Endodermal cell (in vitro differentiated cells): Measurements from ENCODE around the gene PSMB4. TPM values are rescaled to one million over a fixed set of nuclear protein-coding genes. Genes with fewer than 3 reads are reported as not detected.

Source experiments
- DNase-seq: peaks from one replicate; pipeline ENCODE4 v3.0.0-alpha.2; 2017
- H3K27ac ChIP-seq: 2 replicates; pipeline ENCODE4 v1.5.1; 2013; ENCODE audit warnings: mild to moderate bottlenecking, low read depth, low read length, moderate library complexity
- H3K27me3 ChIP-seq: 2 replicates; pipeline ENCODE4 v1.6.1; 2013; ENCODE audit warnings: mild to moderate bottlenecking, low read length, moderate library complexity; ENCODE audit not compliant: insufficient read depth, control insufficient read depth, poor library complexity, severe bottlenecking
- H3K36me3 ChIP-seq: 2 replicates; pipeline ENCODE4 v1.7.0; 2013; ENCODE audit warnings: mild to moderate bottlenecking, low read length, moderate library complexity; ENCODE audit not compliant: control insufficient read depth, insufficient read depth
- H3K4me1 ChIP-seq: one replicate; pipeline ENCODE4 v1.7.0; 2013; ENCODE audit warnings: low read length; ENCODE audit not compliant: control insufficient read depth, insufficient read depth
- H3K4me3 ChIP-seq: 2 replicates; pipeline ENCODE4 v1.5.1; 2013; ENCODE audit warnings: mild to moderate bottlenecking, low read length, moderate library complexity
- H3K9ac ChIP-seq: 2 replicates; pipeline ENCODE4 v1.6.1; 2013; ENCODE audit warnings: mild to moderate bottlenecking, low read length, moderate library complexity; ENCODE audit not compliant: poor library complexity, severe bottlenecking; ENCODE audit errors: extremely low read depth
- H3K9me3 ChIP-seq: 2 replicates; pipeline ENCODE4 v1.6.1; 2013; ENCODE audit warnings: mild to moderate bottlenecking, low read length, moderate library complexity; ENCODE audit not compliant: control insufficient read depth
- H3K27ac Mint-ChIP-seq: 2 replicates; pipeline ENCODE4 v1.8.0; 2020; ENCODE audit warnings: mixed read lengths
- H3K27me3 Mint-ChIP-seq: 2 replicates; pipeline ENCODE4 v1.8.0; 2021; ENCODE audit warnings: mild to moderate bottlenecking, mixed read lengths; ENCODE audit not compliant: insufficient read depth
- H3K36me3 Mint-ChIP-seq: 2 replicates; pipeline ENCODE4 v1.8.0; 2020; ENCODE audit warnings: low read depth, mixed read lengths
- H3K4me1 Mint-ChIP-seq: 2 replicates; pipeline ENCODE4 v1.8.0; 2020; ENCODE audit warnings: mixed read lengths
- H3K4me3 Mint-ChIP-seq: 2 replicates; pipeline ENCODE4 v1.8.0; 2020; ENCODE audit warnings: mild to moderate bottlenecking, moderate library complexity, mixed read lengths
- H3K9me3 Mint-ChIP-seq: 2 replicates; pipeline ENCODE4 v1.8.0; 2020; ENCODE audit warnings: mild to moderate bottlenecking, mixed read lengths
- WGBS, 2 experiments: methylation state at CpG; one replicate each; pipeline versions ENCODE4 v1.1.5 to v1.1.7; 2013; ENCODE audit warnings: missing lambda C conversion rate in 2 of 2, mixed read lengths in 1 of 2; ENCODE audit not compliant: insufficient coverage in 1 of 2, insufficient read length in 1 of 2; 5-methylcytosine and 5-hydroxymethylcytosine counted together
- total RNA-seq, 2 donors: library from RNA; stranded (reverse); fragmentation: NEBNext Ultra II Directional in 1 of 2; extraction: Animal tissue kit (Norgen Biotek cat#: 25700) in 1 of 2; gene quantifications; 2 replicates in 1 of 2; 3 replicates in 1 of 2; pipeline ENCODE4 v1.2.1, GENCODE V29; 2021
- TF ChIP-seq, protein P1 (sequence below): fragments of 200-600 bp; sonication (generic); conservative IDR thresholded peaks from 2 replicates; pipeline ENCODE4 v1.5.0; 2021; ENCODE audit warnings: antibody characterized with exemption, mild to moderate bottlenecking

PSMB4 gene
- total RNA-seq, 2 donors from 2014 or later = 327 to 333 TPM

GRCh38 chr1:151443846-151444782 is 44.7 kb downstream of the PSMB4 start:
- TF ChIP-seq, protein P1, sequence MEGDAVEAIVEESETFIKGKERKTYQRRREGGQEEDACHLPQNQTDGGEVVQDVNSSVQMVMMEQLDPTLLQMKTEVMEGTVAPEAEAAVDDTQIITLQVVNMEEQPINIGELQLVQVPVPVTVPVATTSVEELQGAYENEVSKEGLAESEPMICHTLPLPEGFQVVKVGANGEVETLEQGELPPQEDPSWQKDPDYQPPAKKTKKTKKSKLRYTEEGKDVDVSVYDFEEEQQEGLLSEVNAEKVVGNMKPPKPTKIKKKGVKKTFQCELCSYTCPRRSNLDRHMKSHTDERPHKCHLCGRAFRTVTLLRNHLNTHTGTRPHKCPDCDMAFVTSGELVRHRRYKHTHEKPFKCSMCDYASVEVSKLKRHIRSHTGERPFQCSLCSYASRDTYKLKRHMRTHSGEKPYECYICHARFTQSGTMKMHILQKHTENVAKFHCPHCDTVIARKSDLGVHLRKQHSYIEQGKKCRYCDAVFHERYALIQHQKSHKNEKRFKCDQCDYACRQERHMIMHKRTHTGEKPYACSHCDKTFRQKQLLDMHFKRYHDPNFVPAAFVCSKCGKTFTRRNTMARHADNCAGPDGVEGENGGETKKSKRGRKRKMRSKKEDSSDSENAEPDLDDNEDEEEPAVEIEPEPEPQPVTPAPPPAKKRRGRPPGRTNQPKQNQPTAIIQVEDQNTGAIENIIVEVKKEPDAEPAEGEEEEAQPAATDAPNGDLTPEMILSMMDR = peak; percentile 84
- no peaks in the 10 kb centered on the region for H3K9me3 Mint-ChIP-seq
- no peaks in the 10 kb centered on the region for H3K27me3 Mint-ChIP-seq
- H3K27me3 ChIP-seq = no peaks in the 10 kb centered on the region
- H3K4me1 ChIP-seq = no peaks in the 10 kb centered on the region
- no peaks in the 10 kb centered on the region for H3K4me1 Mint-ChIP-seq
- no peak overlapping the region for H3K4me3 Mint-ChIP-seq
- peaks cover 29% of the 10 kb centered on the region for H3K36me3 Mint-ChIP-seq
- DNase-seq = peak; percentile 82
- H3K9me3 ChIP-seq = no peaks in the 10 kb centered on the region
- H3K27ac Mint-ChIP-seq = peak overlapping the region; percentile 72
- H3K27ac ChIP-seq = peak overlapping the region; percentile 41
- no peak overlapping the region for H3K4me3 ChIP-seq
- 69 to 90% methylated on average over 2 to 4 of the region's 4 CpGs for WGBS, 2 experiments
- H3K9ac ChIP-seq = no peak overlapping the region
- H3K36me3 ChIP-seq = peaks cover 39% of the 10 kb centered on the region

DNA sequence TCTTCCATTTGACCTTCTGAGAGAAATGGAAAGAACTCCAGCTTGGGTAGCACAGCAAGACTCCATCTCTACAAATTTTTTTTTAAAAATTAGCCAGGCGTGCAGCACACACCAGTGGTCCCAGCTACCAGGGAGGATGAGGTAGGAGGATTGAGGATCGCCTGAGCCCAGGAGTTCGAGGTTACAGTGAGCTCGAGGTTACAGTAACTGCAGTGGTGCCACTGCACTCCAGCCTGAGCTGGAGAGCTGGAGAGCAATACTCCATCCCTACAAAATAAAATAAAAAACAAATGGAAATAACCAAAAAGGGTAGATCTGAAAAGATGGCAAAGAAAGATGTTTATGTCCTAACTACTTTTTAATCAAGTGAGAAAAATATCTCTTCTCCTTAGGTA is 45.4 kb downstream of the PSMB4 start:
- H3K9me3 Mint-ChIP-seq = no peaks in the 10 kb centered on the region
- no peaks in the 10 kb centered on the region for H3K27me3 Mint-ChIP-seq
- H3K9me3 ChIP-seq = no peaks in the 10 kb centered on the region
- no peaks in the 10 kb centered on the region for H3K4me1 ChIP-seq
- TF ChIP-seq, protein P1 = no peak
- H3K4me3 ChIP-seq = no peak overlapping the region
- H3K4me1 Mint-ChIP-seq = no peaks in the 10 kb centered on the region
- H3K36me3 Mint-ChIP-seq = peaks cover 30% of the 10 kb centered on the region
- H3K36me3 ChIP-seq = peaks cover 34% of the 10 kb centered on the region
- 88 to 100% methylated on average over 1 to 4 of the region's 4 CpGs for WGBS, 2 experiments
- H3K27ac ChIP-seq = peak overlapping the region; percentile 37
- no peak overlapping the region for H3K4me3 Mint-ChIP-seq
- H3K27ac Mint-ChIP-seq = peak overlapping the region; percentile 9
- H3K27me3 ChIP-seq = no peaks in the 10 kb centered on the region
- no peak overlapping the region for H3K9ac ChIP-seq
- no peak for DNase-seq

DNA sequence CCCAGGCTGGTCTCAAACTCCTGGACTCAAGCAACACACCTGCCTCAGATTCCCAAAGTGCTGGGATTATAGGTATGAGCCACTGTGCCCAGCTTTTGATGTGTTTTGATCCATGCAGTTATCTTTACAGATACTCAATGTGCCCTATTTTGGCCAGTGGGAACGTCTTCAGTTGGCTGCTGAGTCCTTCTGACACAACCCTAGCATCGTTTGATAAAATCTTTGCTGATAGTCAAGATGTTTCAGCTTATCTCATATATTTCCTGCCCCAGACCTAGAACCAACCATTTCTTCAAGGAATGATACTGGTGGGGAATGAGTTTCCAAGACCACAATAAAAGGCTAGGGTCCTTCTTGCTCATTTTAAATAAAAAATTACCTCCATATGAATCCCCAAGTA is 48.3 kb downstream of the PSMB4 start:
- no peak for DNase-seq
- Mint-ChIP-seq H3K4me1 (no peaks in the 10 kb centered on the region), H3K27ac (no peak overlapping the region), H3K36me3 (peaks cover 17% of the 10 kb centered on the region), H3K9me3 (no peaks in the 10 kb centered on the region), H3K4me3 (no peak overlapping the region), H3K27me3 (no peaks in the 10 kb centered on the region)
- H3K27me3 ChIP-seq = no peaks in the 10 kb centered on the region
- H3K4me1 ChIP-seq = no peaks in the 10 kb centered on the region
- H3K4me3 ChIP-seq = no peak overlapping the region
- no peak overlapping the region for H3K27ac ChIP-seq
- 95 to 100% methylated on average over 1 to 2 of the region's 2 CpGs for WGBS, 2 experiments
- no peaks in the 10 kb centered on the region for H3K9me3 ChIP-seq
- TF ChIP-seq, protein P1 = no peak
- no peak overlapping the region for H3K9ac ChIP-seq
- H3K36me3 ChIP-seq = peaks cover 19% of the 10 kb centered on the region

Other genes with a start within 250 kb of the PSMB4 start
- gene TNFAIP8L2, start 242.9 kb upstream of the PSMB4 start, total RNA-seq = not detected
- gene LYSMD1, start 233.7 kb upstream of the PSMB4 start, total RNA-seq = 10 to 100 TPM in 1 of 2 donors, 1 to 10 TPM in 1; 9.1 to 13.0 TPM
- gene SCNM1, start 233.4 kb upstream of the PSMB4 start, total RNA-seq = 10 to 100 TPM; 41.1 to 44.8 TPM
- gene TMOD4, start 223.6 kb upstream of the PSMB4 start, total RNA-seq = 1 to 10 TPM; 1.0 to 1.9 TPM
- 100 to 1,000 TPM in 1 of 2 donors, 10 to 100 TPM in 1; 79.4 to 103 TPM for gene VPS72, start 209.4 kb upstream of the PSMB4 start, total RNA-seq
- gene PIP5K1A, start 201.0 kb upstream of the PSMB4 start, total RNA-seq = 100 to 1,000 TPM; 102 to 144 TPM
- gene PSMD4, start 144.8 kb upstream of the PSMB4 start, total RNA-seq = 100 to 1,000 TPM; 188 to 205 TPM
- 10 to 100 TPM; 43.0 to 49.8 TPM for gene ZNF687, start 117.3 kb upstream of the PSMB4 start, total RNA-seq
- 10 to 100 TPM; 34.3 to 37.5 TPM for gene PI4KB, start 72.2 kb upstream of the PSMB4 start, total RNA-seq
- 10 to 100 TPM; 57.7 to 72.1 TPM for gene RFX5, start 52.3 kb upstream of the PSMB4 start, total RNA-seq
- 10 to 100 TPM; 35.4 to 39.2 TPM for gene SELENBP1, start 26.9 kb upstream of the PSMB4 start, total RNA-seq
- gene POGZ, start 59.9 kb downstream of the PSMB4 start, total RNA-seq = 100 to 1,000 TPM; 138 to 165 TPM
- 10 to 100 TPM; 39.7 to 39.9 TPM for gene CGN, start 111.8 kb downstream of the PSMB4 start, total RNA-seq
- 10 to 100 TPM; 12.7 to 18.3 TPM for gene TUFT1, start 140.7 kb downstream of the PSMB4 start, total RNA-seq
- gene SNX27, start 212.5 kb downstream of the PSMB4 start, total RNA-seq = 10 to 100 TPM; 41.2 to 47.3 TPM